Loucy (cell line): ENCODE results near the gene ELN.

Source experiments
- H2AFZ ChIP-seq: fragments of 200-600 bp; sonication (generic); 2 replicates; pipeline ENCODE4 v1.6.0; 2016; ENCODE audit warnings: antibody characterized with exemption, mild to moderate bottlenecking, low read length, moderate library complexity
- H3F3A ChIP-seq: fragments of 200-600 bp; 2 replicates; pipeline ENCODE4 v1.6.0; 2016; ENCODE audit warnings: antibody characterized with exemption, low read depth, mild to moderate bottlenecking
- H3K27me3 ChIP-seq: fragments of 200-600 bp; sonication (generic); 2 replicates; pipeline ENCODE4 v1.6.1; 2014; ENCODE audit warnings: low read length, mild to moderate bottlenecking; ENCODE audit not compliant: insufficient read depth, poor library complexity, severe bottlenecking
- H3K36me3 ChIP-seq: fragments of 200-600 bp; sonication (generic); 2 replicates; pipeline ENCODE4 v1.6.1; 2016; ENCODE audit warnings: low read length; ENCODE audit not compliant: insufficient read depth
- H3K4me1 ChIP-seq: fragments of 200-600 bp; sonication (generic); 2 replicates; pipeline ENCODE4 v1.5.1; 2014; ENCODE audit warnings: low read length, mild to moderate bottlenecking; ENCODE audit not compliant: insufficient read depth, poor library complexity, severe bottlenecking
- H3K4me2 ChIP-seq: fragments of 200-600 bp; sonication (generic); 2 replicates; pipeline ENCODE4 v1.6.0; 2014; ENCODE audit warnings: antibody characterized with exemption, low read length, low read depth, mild to moderate bottlenecking; ENCODE audit not compliant: poor library complexity, severe bottlenecking
- H3K4me3 ChIP-seq: fragments of 200-600 bp; sonication (generic); 2 replicates; pipeline ENCODE4 v1.5.1; 2014; ENCODE audit warnings: low read length, mild to moderate bottlenecking, mixed read lengths; ENCODE audit not compliant: poor library complexity, severe bottlenecking
- H3K79me2 ChIP-seq: fragments of 200-600 bp; sonication (generic); 2 replicates; pipeline ENCODE4 v1.6.1; 2014; ENCODE audit warnings: low read length; ENCODE audit not compliant: insufficient read depth
- H3K9ac ChIP-seq: fragments of 200-600 bp; sonication (generic); 2 replicates; pipeline ENCODE4 v1.6.0; 2014; ENCODE audit warnings: mild to moderate bottlenecking, low read depth, low read length, moderate library complexity; ENCODE audit not compliant: poor library complexity, severe bottlenecking
- H3K9me2 ChIP-seq: fragments of 200-600 bp; sonication (generic); replicated peaks from 2 replicates; pipeline ENCODE4 v1.6.1; 2016; ENCODE audit warnings: low read depth, low read length, mixed read lengths
- H3K9me3 ChIP-seq: fragments of 200-600 bp; sonication (generic); 2 replicates; pipeline ENCODE4 v1.6.1; 2014; ENCODE audit warnings: mild to moderate bottlenecking, antibody characterized with exemption, low read length, low read depth; ENCODE audit not compliant: insufficient read depth
- H4K20me1 ChIP-seq: fragments of 200-600 bp; sonication (generic); 2 replicates; pipeline ENCODE4 v1.6.0; 2014; ENCODE audit warnings: antibody characterized with exemption, low read length, mild to moderate bottlenecking; ENCODE audit not compliant: insufficient read depth, poor library complexity, severe bottlenecking
- EZH2phosphoT487 ChIP-seq: fragments of 200-600 bp; IDR thresholded peaks from 2 replicates; pipeline ENCODE4 v1.6.1; 2018; ENCODE audit warnings: antibody characterized with exemption, mild to moderate bottlenecking, moderate library complexity, borderline replicate concordance
- TF ChIP-seq, protein P1 (sequence below): fragments of 200-600 bp; sonication (generic); conservative IDR thresholded peaks from 2 replicates; pipeline ENCODE4 v1.5.1; 2014; ENCODE audit warnings: mild to moderate bottlenecking, antibody characterized with exemption, low read length

Gene ELN

DNA sequence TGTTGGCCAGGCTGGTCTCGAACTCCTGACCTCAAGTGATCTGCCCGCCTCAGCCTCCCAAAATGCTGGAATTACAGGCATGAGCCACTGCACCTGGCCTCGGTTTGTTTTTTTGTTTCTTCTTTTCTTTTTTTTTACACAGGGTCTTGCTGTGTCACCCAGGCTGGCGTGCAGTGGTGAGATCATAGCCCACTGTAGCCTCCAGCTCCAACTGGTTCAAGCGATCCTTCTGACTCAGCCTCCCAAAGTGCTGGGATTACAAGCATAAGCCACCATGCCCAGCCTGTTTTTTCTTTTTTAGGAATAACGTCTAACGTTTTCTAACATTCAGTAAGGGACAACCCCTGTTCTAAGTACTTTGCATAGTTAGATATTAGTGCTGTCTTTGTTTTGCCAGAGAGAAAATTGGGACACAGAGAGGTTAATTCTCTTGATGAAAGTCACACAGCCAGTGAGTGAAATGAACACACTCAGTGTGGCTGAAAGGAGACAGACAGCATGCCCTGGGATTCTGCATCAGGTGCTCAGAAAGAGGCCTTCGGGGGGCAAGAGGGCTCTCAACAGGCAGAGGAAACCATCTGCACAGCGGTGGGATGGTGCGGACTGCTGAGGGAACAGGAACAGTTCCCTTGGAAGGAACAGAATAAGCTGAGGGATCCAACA lies 59.9 kb downstream of the ELN start:
- H3F3A ChIP-seq, result no peaks in the 10 kb centered on the region
- TF ChIP-seq, protein P1, sequence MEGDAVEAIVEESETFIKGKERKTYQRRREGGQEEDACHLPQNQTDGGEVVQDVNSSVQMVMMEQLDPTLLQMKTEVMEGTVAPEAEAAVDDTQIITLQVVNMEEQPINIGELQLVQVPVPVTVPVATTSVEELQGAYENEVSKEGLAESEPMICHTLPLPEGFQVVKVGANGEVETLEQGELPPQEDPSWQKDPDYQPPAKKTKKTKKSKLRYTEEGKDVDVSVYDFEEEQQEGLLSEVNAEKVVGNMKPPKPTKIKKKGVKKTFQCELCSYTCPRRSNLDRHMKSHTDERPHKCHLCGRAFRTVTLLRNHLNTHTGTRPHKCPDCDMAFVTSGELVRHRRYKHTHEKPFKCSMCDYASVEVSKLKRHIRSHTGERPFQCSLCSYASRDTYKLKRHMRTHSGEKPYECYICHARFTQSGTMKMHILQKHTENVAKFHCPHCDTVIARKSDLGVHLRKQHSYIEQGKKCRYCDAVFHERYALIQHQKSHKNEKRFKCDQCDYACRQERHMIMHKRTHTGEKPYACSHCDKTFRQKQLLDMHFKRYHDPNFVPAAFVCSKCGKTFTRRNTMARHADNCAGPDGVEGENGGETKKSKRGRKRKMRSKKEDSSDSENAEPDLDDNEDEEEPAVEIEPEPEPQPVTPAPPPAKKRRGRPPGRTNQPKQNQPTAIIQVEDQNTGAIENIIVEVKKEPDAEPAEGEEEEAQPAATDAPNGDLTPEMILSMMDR, result no peak
- TF ChIP-seq EZH2phosphoT487, result no peak
- H3K27me3 ChIP-seq, result no peaks in the 10 kb centered on the region
- no peak overlapping the region for H3K9ac ChIP-seq
- H3K79me2 ChIP-seq, result peaks cover 18% of the 10 kb centered on the region; the same call in 1 of the 2 replicates
- H4K20me1 ChIP-seq, result no peaks in the 10 kb centered on the region
- H3K4me2 ChIP-seq, result no peak overlapping the region
- no peaks in the 10 kb centered on the region for H3K9me3 ChIP-seq
- H3K9me2 ChIP-seq, result no peaks in the 10 kb centered on the region
- no peaks in the 10 kb centered on the region for H3K36me3 ChIP-seq
- peaks cover 28% of the 10 kb centered on the region for H3K4me1 ChIP-seq
- no peak overlapping the region for H2AFZ ChIP-seq
- H3K4me3 ChIP-seq, result no peak overlapping the region

DNA sequence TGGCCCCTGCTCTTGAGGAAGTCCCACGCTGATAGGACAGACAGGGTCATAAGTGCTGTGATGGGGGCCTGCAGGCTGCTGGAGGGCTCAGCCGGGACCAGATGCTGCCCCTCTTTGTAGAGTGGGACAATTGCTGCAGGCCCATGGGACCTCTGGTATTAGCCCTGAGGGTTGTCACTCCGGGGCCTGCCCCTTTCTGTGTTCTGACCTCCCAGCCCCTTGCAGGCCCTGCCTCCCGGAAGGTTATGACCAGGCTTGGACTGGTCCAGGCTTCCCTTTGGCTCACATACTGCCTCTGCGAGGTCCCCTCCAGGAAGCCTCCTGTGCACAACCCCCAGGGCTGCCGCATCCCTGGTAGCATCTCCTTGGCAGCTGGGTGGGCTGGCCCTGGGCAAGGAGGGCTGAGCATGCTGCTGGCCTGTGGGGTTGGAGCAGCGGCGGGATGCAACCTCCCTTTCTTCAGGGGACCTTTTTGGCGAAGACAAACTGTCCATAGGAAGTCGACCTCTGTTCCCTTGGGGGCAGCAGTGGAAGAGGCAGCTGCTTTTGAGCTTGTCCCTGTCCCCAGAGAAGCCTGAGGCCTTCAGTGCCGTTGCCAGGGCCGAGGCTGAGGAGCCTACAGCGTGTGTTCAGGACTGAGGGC lies 64.5 kb downstream of the ELN start:
- H4K20me1 ChIP-seq, result no peaks in the 10 kb centered on the region
- H3K27me3 ChIP-seq, result no peaks in the 10 kb centered on the region
- H3K4me1 ChIP-seq, result peaks cover 31% of the 10 kb centered on the region
- peaks cover 17% of the 10 kb centered on the region; the same call in 1 of the 2 replicates for H3K79me2 ChIP-seq
- H2AFZ ChIP-seq, result no peak overlapping the region
- no peaks in the 10 kb centered on the region for H3K36me3 ChIP-seq
- H3K4me3 ChIP-seq, result peak overlapping the region; percentile 82
- H3K9ac ChIP-seq, result peak overlapping the region; percentile 82
- TF ChIP-seq EZH2phosphoT487, result no peak
- TF ChIP-seq, protein P1, result no peak
- H3F3A ChIP-seq, result peaks cover 12% of the 10 kb centered on the region
- peak overlapping the region; percentile 77 for H3K4me2 ChIP-seq
- no peaks in the 10 kb centered on the region for H3K9me3 ChIP-seq
- no peaks in the 10 kb centered on the region for H3K9me2 ChIP-seq

DNA sequence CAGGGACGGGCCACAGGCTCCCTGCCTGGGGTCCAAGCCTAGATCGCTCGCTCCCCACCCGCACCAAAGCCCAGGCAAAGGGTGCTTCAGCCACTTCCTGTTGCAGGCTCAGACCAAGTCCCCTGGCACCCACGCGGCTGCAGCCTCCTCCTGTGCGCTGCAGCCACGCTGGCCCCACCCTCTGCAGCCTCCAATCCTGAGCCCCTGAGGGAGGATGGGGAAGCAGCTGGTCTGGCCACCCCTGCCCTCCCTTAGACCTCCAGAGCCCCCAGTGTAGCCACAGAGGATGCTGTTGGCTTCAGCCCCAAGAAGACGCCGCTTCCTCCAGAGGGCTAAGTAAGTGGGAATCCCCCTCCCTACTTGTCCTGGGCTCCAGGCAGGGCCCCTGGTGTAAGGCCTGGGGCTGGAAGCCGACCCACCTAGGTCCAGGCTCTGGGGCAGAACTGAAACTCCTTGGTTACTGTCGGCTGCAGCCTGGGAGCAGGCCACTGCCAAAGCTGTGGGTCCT lies 65.0 kb downstream of the ELN start:
- Histone ChIP-seq H3K9me2 (no peaks in the 10 kb centered on the region), H2AFZ (no peak overlapping the region), H3K36me3 (peaks cover 5% of the 10 kb centered on the region; the same call in 1 of the 2 replicates), H3K27me3 (no peaks in the 10 kb centered on the region), H3F3A (peaks cover 12% of the 10 kb centered on the region), H4K20me1 (no peaks in the 10 kb centered on the region), H3K4me1 (peaks cover 31% of the 10 kb centered on the region), H3K79me2 (peaks cover 17% of the 10 kb centered on the region; the same call in 1 of the 2 replicates), H3K9ac (peak overlapping the region; percentile 82), H3K4me2 (peak overlapping the region; percentile 77), H3K4me3 (peak overlapping the region; percentile 82), H3K9me3 (no peaks in the 10 kb centered on the region)
- TF ChIP-seq, protein P1, result no peak
- TF ChIP-seq EZH2phosphoT487, result no peak
